HL-60 (cell line): ENCODE measurements around the gene C1orf21.
"Not testable (repeated sequence)": the region's sequence is repeated elsewhere in the genome, so short reads cannot be mapped to it uniquely, and the experiment has no call there.

Source experiments
- CTCF ChIP-seq: IDR thresholded peaks from one replicate; pipeline ENCODE4 v1.5.1; 2011; ENCODE audit warnings: low read length, control low read depth, inconsistent platforms; ENCODE audit not compliant: insufficient read depth
- REST ChIP-seq: IDR thresholded peaks from 2 replicates; pipeline ENCODE4 v1.6.1; 2012; ENCODE audit warnings: low read depth; ENCODE audit not compliant: insufficient replicate concordance

GRCh38 chr1:184612229-184612628, 225.4 kb downstream of the C1orf21 start:
- not testable (repeated sequence) for TF ChIP-seq CTCF, REST
